Common myeloid progenitor, CD34-positive (primary cell): Measurements from ENCODE around the gene SYK.

Experiments
- CTCF ChIA-PET: fragments of 350-600 bp; sonication (Branson Sonifier 250); formaldehyde crosslinking; loops from one replicate; lab custom pipeline; 2021; ENCODE audit warnings: antibody characterized with exemption; lab: Charles Lee
- POLR2A ChIA-PET: fragments of 350-600 bp; sonication (Branson Sonifier 250); formaldehyde crosslinking; loops from one replicate; lab custom pipeline; 2021; ENCODE audit warnings: antibody characterized with exemption; lab: Charles Lee
- DNase-seq, 3 donors: peaks; one replicate each; pipeline versions ENCODE4 v3.0.0 to v3.0.0-alpha.2; 2013
- H3K27ac ChIP-seq, 2 experiments: 1 replicate in 1 of 2; 2 replicates in 1 of 2; pipeline ENCODE4 v1.7.0; 2013; ENCODE audit warnings: inconsistent platforms in 2 of 2, low read length in 2 of 2, mild to moderate bottlenecking in 2 of 2, low read depth in 1 of 2, moderate library complexity in 1 of 2; ENCODE audit not compliant: severe bottlenecking in 2 of 2, insufficient read depth in 1 of 2, poor library complexity in 1 of 2
- H3K27me3 ChIP-seq, 5 experiments: replicated peaks in 2 of 5; 1 replicate in 3 of 5; 2 replicates in 2 of 5; pipeline versions ENCODE4 v1.6.1 to v1.7.0; 2013; ENCODE audit warnings: low read length in 4 of 5, mild to moderate bottlenecking in 2 of 5, moderate library complexity in 2 of 5, inconsistent platforms in 1 of 5; ENCODE audit not compliant: insufficient read depth in 5 of 5, control insufficient read depth in 4 of 5
- H3K36me3 ChIP-seq, 4 experiments: 1 replicate in 2 of 4; 2 replicates in 2 of 4; pipeline versions ENCODE4 v1.6.1 to v1.7.0; 2013; ENCODE audit warnings: low read length in 3 of 4, control low read depth in 1 of 4, mild to moderate bottlenecking in 1 of 4; ENCODE audit not compliant: control insufficient read depth in 4 of 4, insufficient read depth in 4 of 4
- H3K4me1 ChIP-seq, 4 experiments: 1 replicate in 3 of 4; 2 replicates in 1 of 4; pipeline versions ENCODE4 v1.6.1 to v1.7.1; 2013; ENCODE audit warnings: low read length in 3 of 4, mild to moderate bottlenecking in 3 of 4, control low read depth in 1 of 4, inconsistent platforms in 1 of 4, moderate library complexity in 1 of 4; ENCODE audit not compliant: control insufficient read depth in 4 of 4, insufficient read depth in 4 of 4; ENCODE audit errors: control extremely low read depth in 1 of 4
- H3K4me3 ChIP-seq, 7 experiments: 1 replicate in 4 of 7; 2 replicates in 3 of 7; pipeline versions ENCODE4 v1.5.1 to v1.7.0; 2013; ENCODE audit warnings: mild to moderate bottlenecking in 7 of 7, low read length in 6 of 7, moderate library complexity in 6 of 7, inconsistent platforms in 2 of 7, low read depth in 2 of 7, control low read depth in 1 of 7; ENCODE audit not compliant: insufficient read depth in 4 of 7, control insufficient read depth in 1 of 7; ENCODE audit errors: extremely low read depth in 1 of 7
- H3K9me3 ChIP-seq, 5 experiments: 1 replicate in 4 of 5; 2 replicates in 1 of 5; pipeline versions ENCODE4 v1.6.1 to v1.7.1; 2013; ENCODE audit warnings: low read length in 4 of 5, mild to moderate bottlenecking in 2 of 5, inconsistent platforms in 1 of 5, low read depth in 1 of 5, moderate library complexity in 1 of 5; ENCODE audit not compliant: control insufficient read depth in 4 of 5, insufficient read depth in 2 of 5; ENCODE audit errors: control extremely low read depth in 1 of 5
- WGBS: methylation state at CpG from one replicate; pipeline ENCODE4 v1.1.5; 2013; ENCODE audit not compliant: insufficient coverage; 5-methylcytosine and 5-hydroxymethylcytosine counted together

Gene SYK

DNA sequence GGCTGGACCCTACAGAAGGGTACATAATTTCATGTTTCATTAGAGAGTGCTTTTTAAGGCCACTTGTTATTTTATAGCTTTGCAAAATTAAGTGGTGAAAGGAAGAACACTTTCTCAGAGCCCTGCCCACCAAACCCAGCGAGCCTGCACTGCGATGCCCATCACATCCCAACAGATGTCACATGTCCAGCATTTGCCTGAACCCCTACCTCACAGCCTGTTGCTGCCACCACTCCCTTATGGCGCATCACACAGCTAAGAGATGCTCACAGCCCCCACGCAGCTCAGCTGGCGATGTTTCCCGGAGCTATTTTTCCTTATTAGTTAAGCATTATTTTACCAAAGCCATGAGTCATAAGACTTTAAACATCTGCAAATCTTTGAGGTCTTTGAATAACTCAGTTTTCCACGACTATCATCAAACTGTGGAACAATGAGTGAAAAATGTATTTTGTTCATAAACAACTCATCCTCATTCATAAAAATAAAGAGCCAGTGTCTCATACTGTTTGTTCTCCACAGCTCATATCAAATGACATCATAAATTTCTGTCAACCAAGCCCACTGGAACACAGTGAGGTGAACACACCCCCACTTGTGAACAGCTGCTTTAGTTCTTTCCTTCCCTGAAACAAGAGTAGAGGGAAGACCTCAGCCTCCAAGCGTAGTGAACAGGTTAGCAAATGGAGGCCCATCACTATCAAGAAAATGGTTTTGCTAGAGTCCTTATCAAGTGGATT is 104.9 kb downstream of the SYK start:
- Histone ChIP-seq H3K4me3 (no peak overlapping the region), H3K4me1 (peaks cover 0 to 7% (median 5%) of the 10 kb centered on the region in 4 experiments), H3K27ac (no peak overlapping the region), H3K27me3 (no peaks in the 10 kb centered on the region), H3K9me3 (no peaks in the 10 kb centered on the region), H3K36me3 (peaks cover 0 to 10% (median 6%) of the 10 kb centered on the region in 4 experiments)
- 94% methylated on average over 5 of the region's 8 CpGs for whole genome bisulfite sequencing
- ChIA-PET CTCF (no interaction called here), POLR2A (no interaction called here)
- DNase-seq, result no peak

DNA sequence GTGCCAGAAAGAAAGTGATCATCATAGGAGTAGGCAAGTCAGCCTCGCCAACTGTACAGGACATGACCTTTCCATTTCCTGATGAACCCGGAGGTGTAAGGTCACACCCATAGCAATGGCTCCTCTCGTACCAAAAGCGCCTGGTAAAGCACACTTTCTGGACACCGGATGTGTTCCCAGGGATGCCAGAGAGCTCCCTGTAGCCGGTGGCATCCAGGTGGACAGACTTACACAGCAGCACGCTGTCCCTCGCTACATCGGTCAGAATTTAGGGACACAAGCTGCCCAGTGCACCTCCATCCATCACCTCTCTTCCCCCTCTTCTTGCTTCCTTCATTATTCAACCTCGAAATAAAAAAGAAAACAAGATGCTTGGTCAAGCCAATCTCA is 105.4 kb downstream of the SYK start:
- H3K27me3 ChIP-seq, result no peaks in the 10 kb centered on the region
- CTCF ChIA-PET, result no interaction called here
- H3K4me1 ChIP-seq, result peaks cover 0 to 10% (median 7%) of the 10 kb centered on the region in 4 experiments
- DNase-seq, result no peak
- no peak overlapping the region for H3K27ac ChIP-seq
- no peaks in the 10 kb centered on the region for H3K9me3 ChIP-seq
- 87% methylated on average over 10 of the region's 10 CpGs for WGBS
- H3K36me3 ChIP-seq, result peaks cover 0 to 5% (median 2%) of the 10 kb centered on the region in 4 experiments
- POLR2A ChIA-PET, result no interaction called here
- H3K4me3 ChIP-seq, result no peak overlapping the region

DNA sequence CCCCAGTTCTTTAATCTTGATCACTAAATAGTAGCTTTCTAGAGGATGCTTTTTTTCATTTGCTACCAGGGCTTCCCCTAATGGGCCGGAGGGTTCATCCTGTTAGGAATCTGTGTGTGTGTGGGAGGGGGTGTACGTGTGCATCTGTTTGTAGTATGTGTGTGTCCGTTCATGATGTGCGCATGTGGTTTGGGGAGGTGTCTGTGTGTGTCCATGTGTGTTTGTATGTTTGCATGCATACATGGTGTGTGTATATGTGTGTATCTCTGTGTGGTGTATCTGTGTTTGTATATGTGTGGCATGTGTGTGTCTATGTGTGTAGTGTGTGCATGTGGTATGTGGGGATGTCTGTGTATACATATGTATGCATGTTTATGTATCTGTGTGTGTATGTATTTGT is 106.2 kb downstream of the SYK start:
- Histone ChIP-seq H3K4me1 (peaks cover 0 to 10% (median 7%) of the 10 kb centered on the region in 4 experiments), H3K4me3 (no peak overlapping the region), H3K9me3 (no peaks in the 10 kb centered on the region), H3K36me3 (no peaks in the 10 kb centered on the region), H3K27ac (no peak overlapping the region), H3K27me3 (no peaks in the 10 kb centered on the region)
- DNase-seq, result no peak
- POLR2A ChIA-PET, result no interaction called here
- CTCF ChIA-PET, result no interaction called here
- 93% methylated on average over 3 of the region's 4 CpGs for WGBS

DNA sequence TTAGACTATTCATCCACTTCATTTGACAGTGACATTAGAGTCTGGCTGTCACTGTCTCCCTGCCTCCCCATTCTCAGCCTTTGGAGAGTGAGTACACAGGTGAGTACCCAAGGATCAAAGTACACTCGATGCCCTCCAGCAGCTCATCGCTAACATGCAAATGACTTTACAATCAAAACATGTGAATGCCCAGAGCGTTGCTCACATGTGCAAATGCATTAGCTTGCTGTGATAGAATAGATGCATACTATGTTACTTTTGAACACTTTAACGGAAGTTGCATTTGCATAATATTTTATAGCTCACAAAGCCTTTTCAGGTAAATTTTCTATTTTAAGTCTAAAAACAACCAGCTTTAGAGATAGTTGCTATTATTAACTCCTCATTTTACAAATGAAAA is 107.6 kb downstream of the SYK start:
- no peaks in the 10 kb centered on the region for H3K27me3 ChIP-seq
- H3K9me3 ChIP-seq, result no peaks in the 10 kb centered on the region
- 100% methylated on average over 3 of the region's 4 CpGs for WGBS
- no peak for DNase-seq
- no peak overlapping the region for H3K4me3 ChIP-seq
- ChIA-PET CTCF (interaction anchor here (1.8 kb wide), 1 partner anchor 517 kb away, joined by 4 read pairs; no protein-coding TSS in a partner anchor), POLR2A (no interaction called here)
- no peaks in the 10 kb centered on the region for H3K36me3 ChIP-seq
- no peak overlapping the region for H3K27ac ChIP-seq
- peaks cover 0 to 10% (median 7%) of the 10 kb centered on the region in 4 experiments for H3K4me1 ChIP-seq

DNA sequence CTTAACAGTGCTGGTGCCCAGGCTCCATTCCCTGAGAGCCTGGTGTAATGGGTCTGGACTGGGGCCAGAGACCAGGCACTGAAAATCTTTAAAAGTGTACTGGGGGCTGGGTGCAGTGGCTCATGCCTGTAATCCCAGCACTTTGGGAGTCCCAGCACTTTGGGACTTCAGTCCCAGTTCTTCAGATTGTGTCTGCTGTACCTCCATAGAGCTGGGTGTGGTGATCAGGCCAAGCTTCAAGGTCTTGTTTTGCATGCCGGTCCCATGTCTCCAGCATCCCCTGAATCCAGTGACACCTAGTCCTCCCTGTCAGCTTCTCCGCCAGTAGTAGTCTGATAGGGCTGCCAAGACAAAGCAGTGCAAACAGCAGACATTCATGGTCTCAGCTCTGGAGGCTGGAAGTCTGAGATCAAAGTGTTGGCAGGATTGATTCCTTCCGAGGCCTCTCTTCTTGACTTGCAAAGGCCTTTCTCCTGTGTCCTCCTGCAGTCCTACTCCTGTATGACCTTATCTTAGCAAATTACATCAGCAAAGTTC is 108.2 kb downstream of the SYK start:
- Histone ChIP-seq H3K36me3 (no peaks in the 10 kb centered on the region), H3K4me1 (peaks cover 0 to 10% (median 7%) of the 10 kb centered on the region in 4 experiments), H3K9me3 (no peaks in the 10 kb centered on the region), H3K4me3 (no peak overlapping the region), H3K27ac (no peak overlapping the region), H3K27me3 (no peaks in the 10 kb centered on the region)
- ChIA-PET POLR2A (no interaction called here), CTCF (interaction anchor here (1.8 kb wide), 1 partner anchor 516 kb away, joined by 4 read pairs; no protein-coding TSS in a partner anchor)
- WGBS, result 77% methylated on average over 3 of the region's 3 CpGs
- no peak for DNase-seq

DNA sequence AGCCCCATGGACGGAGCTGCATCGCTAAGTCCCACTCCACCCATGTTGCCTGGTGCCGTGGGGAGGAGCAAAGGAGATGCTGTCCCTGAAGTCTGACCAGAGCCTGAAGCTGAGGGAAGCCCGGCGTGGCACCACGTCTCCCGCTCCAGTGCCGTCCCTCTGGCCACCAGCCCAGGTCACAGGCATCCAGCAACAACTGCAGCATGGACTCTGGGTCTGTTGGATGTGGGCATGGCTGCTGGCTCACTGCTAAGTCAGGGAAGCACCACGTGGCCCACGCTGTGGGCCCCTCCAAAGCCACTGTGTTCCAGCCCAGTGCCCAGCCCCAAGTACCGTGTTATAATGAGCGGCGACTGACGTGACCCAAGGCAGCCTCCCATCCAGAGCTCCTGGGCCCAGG is 112.6 kb downstream of the SYK start:
- POLR2A ChIA-PET, result no interaction called here

DNA sequence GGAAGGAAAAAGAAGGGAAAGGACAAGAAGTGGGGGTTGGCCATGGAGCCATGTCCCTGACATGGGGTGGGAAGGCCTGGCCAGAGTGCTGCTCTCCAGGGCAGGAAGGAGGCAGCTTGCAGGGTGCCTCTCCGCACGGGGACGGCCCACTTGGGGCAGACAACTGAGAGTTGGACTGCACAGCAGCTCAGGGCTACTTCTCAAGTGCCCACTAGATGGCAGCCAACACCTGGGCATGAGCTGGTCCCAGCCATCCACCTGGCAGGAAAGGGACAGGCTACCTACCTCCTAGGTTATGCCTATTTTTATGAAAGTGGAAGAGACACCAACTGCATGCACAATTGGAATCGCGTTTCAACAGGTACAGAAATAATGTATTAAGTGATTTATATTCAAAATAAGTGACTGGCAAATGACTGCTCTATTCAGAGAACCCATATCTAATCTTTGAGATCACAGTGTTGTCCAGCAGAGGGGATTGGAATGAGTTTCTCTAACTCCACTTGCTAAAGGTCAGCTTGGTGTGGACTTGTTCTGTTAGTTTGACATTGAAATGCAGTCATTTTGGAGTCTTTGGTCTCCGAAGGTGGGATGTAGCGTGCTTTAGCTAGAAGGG is 113.4 kb downstream of the SYK start:
- H3K4me1 ChIP-seq, result peaks cover 0 to 10% (median 7%) of the 10 kb centered on the region in 4 experiments
- no peaks in the 10 kb centered on the region for H3K9me3 ChIP-seq
- 33% methylated on average over 3 of the region's 7 CpGs for WGBS
- ChIA-PET CTCF (interaction anchor here (0.6 to 8.3 kb wide), 24 partner anchors 8 to 813 kb away, joined by 3 to 127 read pairs (median 3); partner anchors contain the start of gene NFIL3), POLR2A (no interaction called here)
- H3K27me3 ChIP-seq, result no peaks in the 10 kb centered on the region
- no peak overlapping the region for H3K4me3 ChIP-seq
- H3K36me3 ChIP-seq, result no peaks in the 10 kb centered on the region
- peak; percentile 73 to 80 (median 77) for DNase-seq
- no peak overlapping the region for H3K27ac ChIP-seq

More for the DNA sequence above, 112.6 kb downstream of the SYK start:
- 97% methylated on average over 13 of the region's 14 CpGs for WGBS
- Histone ChIP-seq H3K4me3 (no peak overlapping the region), H3K27ac (no peak overlapping the region), H3K4me1 (peaks cover 0 to 10% (median 7%) of the 10 kb centered on the region in 4 experiments), H3K27me3 (no peaks in the 10 kb centered on the region), H3K36me3 (no peaks in the 10 kb centered on the region), H3K9me3 (no peaks in the 10 kb centered on the region)
- no peak for DNase-seq
- CTCF ChIA-PET, result interaction anchor here (0.6 to 8.3 kb wide), 13 partner anchors 9 to 813 kb away, joined by 3 to 127 read pairs (median 5); partner anchors contain the start of gene NFIL3
